Measurements from ENCODE around the gene SEC23IP. TPM values are rescaled to one million over a fixed set of nuclear protein-coding genes. Genes with fewer than 3 reads are reported as not detected.

Gene SEC23IP
- total RNA-seq, 1 donor from 2014 or later = 58.6 TPM

GRCh38 chr10:119991816-119992215 lies 99.3 kb downstream of the SEC23IP start:
- DNase-seq = no peak
- Histone ChIP-seq H3K4me1 (no peaks in the 10 kb centered on the region), H3K4me3 (no peak overlapping the region), H3K27me3 (peaks cover 4% of the 10 kb centered on the region), H3K27ac (no peak overlapping the region), H3K9me3 (no peaks in the 10 kb centered on the region), H3K36me3 (no peaks in the 10 kb centered on the region)
- intact Hi-C loops (cut with DNase I) = no loop called here
- no peak for TF ChIP-seq CTCF (IDR thresholded peaks at IDR 0.05)
- ATAC-seq = no peak

Small RNA genes lying within 50 kb of the gene (microRNA-seq; reads per million reads assigned to microRNA genes)
- not detected for gene MIR4682 (ENCODE audit: borderline microRNAs expressed)

Other genes with a start within 250 kb of the SEC23IP start
- 41.5 TPM for gene BAG3, start 241.3 kb upstream of the SEC23IP start, total RNA-seq
- gene INPP5F, start 166.7 kb upstream of the SEC23IP start, total RNA-seq = 13.9 TPM
- gene MCMBP, start 19.9 kb upstream of the SEC23IP start, total RNA-seq = 54.7 TPM

Data from upper lobe of right lung (tissue), 1 donor.